LHCN-M2 (cell line): ENCODE results near the gene PDC. TPM values are rescaled to one million over a fixed set of nuclear protein-coding genes. Genes with fewer than 3 reads are reported as not detected.

ENCODE experiments used
- DNase-seq: peaks from one replicate; pipeline ENCODE4 v3.0.0-alpha.2; 2012; ENCODE audit warnings: low read depth
- polyA plus RNA-seq: library from polyadenylated mRNA; unstranded; fragments of >200 nt; gene quantifications from one replicate; pipeline ENCODE4 v1.2.1, GENCODE V29; 2012; ENCODE audit warnings: missing spikeins
- total RNA-seq: library from RNA; depleted of rRNA; stranded (reverse); fragments of >200 nt; gene quantifications from 2 replicates; pipeline ENCODE4 v1.2.3, GENCODE V29; 2014; rRNA removed

PDC gene
- not detected in 2 replicates for total RNA-seq
- not detected for polyA plus RNA-seq

GRCh38 chr1:186461014-186461413 is at the start of gene PDC:
PDC (minus strand) TSS chr1:186461114; CDS start chr1:186449459, 11,655 bp downstream.
- no peak for DNase-seq

- DNase-seq: no peak
Measured at GRCh38 chr1:186503190-186503589, 42.3 kb upstream of the PDC start.

GRCh38 chr1:186502087-186502486 is 41.2 kb upstream of the PDC start:
- DNase-seq: no peak

GRCh38 chr1:186500804-186501203 is 39.9 kb upstream of the PDC start:
- no peak for DNase-seq

- no peak for DNase-seq
Measured at GRCh38 chr1:186499571-186499970, 38.7 kb upstream of the PDC start.

- peak; percentile 22 for DNase-seq
Measured at GRCh38 chr1:186498695-186499389, 37.9 kb upstream of the PDC start.

- DNase-seq: no peak
Measured at GRCh38 chr1:186498071-186498470, 37.2 kb upstream of the PDC start.

- DNase-seq: no peak
Measured at GRCh38 chr1:186497651-186498050, 36.7 kb upstream of the PDC start.

- DNase-seq: no peak
Measured at GRCh38 chr1:186496171-186496851, 35.4 kb upstream of the PDC start.

- no peak for DNase-seq
Measured at GRCh38 chr1:186494832-186495271, 33.9 kb upstream of the PDC start.

GRCh38 chr1:186492531-186493291 is 31.8 kb upstream of the PDC start:
- no peak for DNase-seq

- no peak for DNase-seq
Measured at GRCh38 chr1:186491336-186491735, 30.4 kb upstream of the PDC start.

GRCh38 chr1:186487163-186487562 is 26.2 kb upstream of the PDC start:
- DNase-seq: no peak

- DNase-seq: no peak
Measured at GRCh38 chr1:186486061-186486460, 25.1 kb upstream of the PDC start.

GRCh38 chr1:186483561-186483960 is 22.6 kb upstream of the PDC start:
- DNase-seq: no peak

- DNase-seq: peak; percentile 57
Measured at GRCh38 chr1:186482661-186483255, 21.8 kb upstream of the PDC start.

GRCh38 chr1:186481303-186481888 is 20.5 kb upstream of the PDC start:
- DNase-seq: no peak

GRCh38 chr1:186479162-186479561 is 18.2 kb upstream of the PDC start:
- DNase-seq: no peak

GRCh38 chr1:186476264-186477040 is 15.5 kb upstream of the PDC start:
- no peak for DNase-seq

- DNase-seq: no peak
Measured at GRCh38 chr1:186474208-186474607, 13.3 kb upstream of the PDC start.

GRCh38 chr1:186473047-186473446 is 12.1 kb upstream of the PDC start:
- no peak for DNase-seq
